AML-193 (cell line): ENCODE measurements around the gene KIF13A.
"Not testable (repeated sequence)": the region's sequence is repeated elsewhere in the genome, so short reads cannot be mapped to it uniquely, and the experiment has no call there.

Source experiments
- DNase-seq, 2 experiments: peaks; one replicate each; lab custom pipeline; 2025; lab: John Stamatoyannopoulos, UW

KIF13A gene

GRCh38 chr6:17968876-17969275, 18.6 kb downstream of the KIF13A start:
- no peak for DNase-seq

- DNase-seq, result no peak
Observed at GRCh38 chr6:17967668-17968518, 19.5 kb downstream of the KIF13A start.

GRCh38 chr6:17966451-17966850, 21.0 kb downstream of the KIF13A start:
- DNase-seq, result no peak

GRCh38 chr6:17965397-17965796, 22.0 kb downstream of the KIF13A start:
- no peak for DNase-seq

- no peak for DNase-seq
Observed at GRCh38 chr6:17964633-17965032, 22.8 kb downstream of the KIF13A start.

GRCh38 chr6:17962436-17963031, 24.9 kb downstream of the KIF13A start:
- DNase-seq, result no peak

GRCh38 chr6:17959302-17959701, 28.1 kb downstream of the KIF13A start:
- no peak for DNase-seq

- no peak for DNase-seq
Observed at GRCh38 chr6:17957904-17958620, 29.4 kb downstream of the KIF13A start.

GRCh38 chr6:17957498-17957897, 29.9 kb downstream of the KIF13A start:
- DNase-seq, result no peak

GRCh38 chr6:17957086-17957485, 30.3 kb downstream of the KIF13A start:
- DNase-seq, result no peak

- DNase-seq, result no peak
Observed at GRCh38 chr6:17950095-17950494, 37.3 kb downstream of the KIF13A start.

- no peak for DNase-seq
Observed at GRCh38 chr6:17949168-17949567, 38.3 kb downstream of the KIF13A start.

GRCh38 chr6:17948725-17949124, 38.7 kb downstream of the KIF13A start:
- DNase-seq, result no peak

- not testable (repeated sequence) for DNase-seq
Observed at GRCh38 chr6:17947574-17947973, 39.9 kb downstream of the KIF13A start.

GRCh38 chr6:17945575-17945974, 41.9 kb downstream of the KIF13A start:
- no peak for DNase-seq

GRCh38 chr6:17945111-17945510, 42.3 kb downstream of the KIF13A start:
- no peak for DNase-seq

- DNase-seq, result no peak
Observed at GRCh38 chr6:17941318-17941717, 46.1 kb downstream of the KIF13A start.

- no peak for DNase-seq
Observed at GRCh38 chr6:17940151-17940792, 47.2 kb downstream of the KIF13A start.

GRCh38 chr6:17938901-17939300, 48.5 kb downstream of the KIF13A start:
- no peak for DNase-seq

- no peak for DNase-seq
Observed at GRCh38 chr6:17935188-17936149, 52.0 kb downstream of the KIF13A start.

GRCh38 chr6:17933716-17934115, 53.7 kb downstream of the KIF13A start:
- DNase-seq, result no peak
